H9 (cell line): ENCODE data around the gene CDC25B. TPM values are rescaled to one million over a fixed set of nuclear protein-coding genes. Genes with fewer than 3 reads are reported as not detected.

Experiments used
- DNase-seq: peaks from one replicate; pipeline ENCODE4 v3.0.0-alpha.2; 2017
- H2AFZ ChIP-seq: one replicate; pipeline ENCODE4 v1.6.1; 2013; ENCODE audit warnings: mild to moderate bottlenecking, low read length, control low read depth, moderate library complexity
- H2AK5ac ChIP-seq: 2 replicates; pipeline ENCODE4 v1.6.1; 2013; ENCODE audit warnings: low read length, control low read depth, mixed read lengths; ENCODE audit not compliant: insufficient read length
- H2BK120ac ChIP-seq: one replicate; pipeline ENCODE4 v1.6.1; 2013; ENCODE audit warnings: low read depth, mild to moderate bottlenecking, low read length, control low read depth, inconsistent platforms; ENCODE audit not compliant: poor library complexity, severe bottlenecking
- H2BK12ac ChIP-seq: 2 replicates; pipeline ENCODE4 v1.6.1; 2013; ENCODE audit warnings: low read length, control low read depth, mixed read lengths, low read depth; ENCODE audit not compliant: insufficient read length
- H2BK15ac ChIP-seq: 2 replicates; pipeline ENCODE4 v1.6.1; 2013; ENCODE audit warnings: low read depth, low read length, control low read depth
- H2BK20ac ChIP-seq: one replicate; pipeline ENCODE4 v1.6.1; 2013; ENCODE audit warnings: low read depth, mild to moderate bottlenecking, low read length, control low read depth, inconsistent platforms; ENCODE audit not compliant: poor library complexity, severe bottlenecking
- H2BK5ac ChIP-seq: 2 replicates; pipeline ENCODE4 v1.6.1; 2013; ENCODE audit warnings: low read length, control low read depth, mixed read lengths; ENCODE audit not compliant: insufficient read length
- H3K14ac ChIP-seq: 2 replicates; pipeline ENCODE4 v1.6.1; 2013; ENCODE audit warnings: low read length, control low read depth; ENCODE audit not compliant: insufficient read depth
- H3K18ac ChIP-seq: 2 replicates; pipeline ENCODE4 v1.6.1; 2013; ENCODE audit warnings: low read depth, mild to moderate bottlenecking, mixed read lengths, low read length, control low read depth; ENCODE audit not compliant: insufficient read length
- H3K23ac ChIP-seq: 2 replicates; pipeline ENCODE4 v1.6.1; 2013; ENCODE audit warnings: low read length, control low read depth, mixed read lengths, low read depth; ENCODE audit not compliant: insufficient read length
- H3K23me2 ChIP-seq: 2 replicates; pipeline ENCODE4 v1.6.1; 2013; ENCODE audit warnings: low read depth, mild to moderate bottlenecking, mixed read lengths, low read length, control low read depth; ENCODE audit not compliant: insufficient read length, poor library complexity, severe bottlenecking
- H3K27ac ChIP-seq: 2 replicates; pipeline ENCODE4 v1.5.1; 2013; ENCODE audit warnings: low read length, control low read depth, mixed read lengths, low read depth; ENCODE audit not compliant: insufficient read length
- H3K27me3 ChIP-seq: 2 replicates; pipeline ENCODE4 v1.6.1; 2013; ENCODE audit warnings: low read length, control low read depth, inconsistent platforms; ENCODE audit not compliant: insufficient read depth
- H3K4ac ChIP-seq: 2 replicates; pipeline ENCODE4 v1.6.1; 2013; ENCODE audit warnings: low read depth, mild to moderate bottlenecking, control low read depth, inconsistent platforms, low read length, moderate library complexity
- H3K4me1 ChIP-seq: 2 replicates; pipeline ENCODE4 v1.6.1; 2013; ENCODE audit warnings: low read length, control low read depth, inconsistent platforms; ENCODE audit not compliant: insufficient read depth
- H3K4me2 ChIP-seq: 2 replicates; pipeline ENCODE4 v1.6.1; 2013; ENCODE audit warnings: low read length, control low read depth, mixed read lengths; ENCODE audit not compliant: insufficient read length, insufficient read depth
- H3K56ac ChIP-seq: 2 replicates; pipeline ENCODE4 v1.6.1; 2013; ENCODE audit warnings: low read depth, mild to moderate bottlenecking, mixed read lengths, low read length, control low read depth; ENCODE audit not compliant: insufficient read length
- H3K79me1 ChIP-seq: 2 replicates; pipeline ENCODE4 v1.6.1; 2013; ENCODE audit warnings: low read depth, mild to moderate bottlenecking, moderate library complexity, low read length, control low read depth, inconsistent platforms; ENCODE audit not compliant: insufficient read depth, poor library complexity, severe bottlenecking
- H3K79me2 ChIP-seq: 2 replicates; pipeline ENCODE4 v1.6.1; 2013; ENCODE audit warnings: low read length, control low read depth, inconsistent platforms; ENCODE audit not compliant: insufficient read depth
- H3K9ac ChIP-seq: 2 replicates; pipeline ENCODE4 v1.6.1; 2013; ENCODE audit warnings: low read length, control low read depth, mixed read lengths; ENCODE audit not compliant: insufficient read length; ENCODE audit errors: extremely low read depth
- H3K9me3 ChIP-seq: one replicate; pipeline ENCODE4 v1.6.1; 2013; ENCODE audit warnings: low read depth, low read length, inconsistent platforms; ENCODE audit not compliant: control insufficient read depth
- H3T11ph ChIP-seq: one replicate; pipeline ENCODE4 v1.6.1; 2013; ENCODE audit warnings: mild to moderate bottlenecking, low read length, control low read depth, inconsistent platforms
- H4K20me1 ChIP-seq: one replicate; pipeline ENCODE4 v1.6.1; 2013; ENCODE audit not compliant: control insufficient read depth, insufficient read length, insufficient read depth
- H4K5ac ChIP-seq: 2 replicates; pipeline ENCODE4 v1.6.1; 2013; ENCODE audit warnings: low read depth, mild to moderate bottlenecking, mixed read lengths, low read length, control low read depth; ENCODE audit not compliant: insufficient read length
- H4K8ac ChIP-seq: replicated peaks from 2 replicates; pipeline ENCODE4 v1.6.1; 2013; ENCODE audit warnings: low read length, control low read depth, mixed read lengths, low read depth; ENCODE audit not compliant: insufficient read length
- H4K91ac ChIP-seq: 2 replicates; pipeline ENCODE4 v1.6.1; 2013; ENCODE audit warnings: low read depth, mild to moderate bottlenecking, moderate library complexity, mixed read lengths, low read length, control low read depth; ENCODE audit not compliant: insufficient read length
- H3K27ac Mint-ChIP-seq, 3 experiments: 2 replicates in 2 of 3; 3 replicates in 1 of 3; pipeline ENCODE4 v1.8.0; 2020 to 2021; ENCODE audit warnings: mixed read lengths in 3 of 3, mild to moderate bottlenecking in 1 of 3, moderate library complexity in 1 of 3
- H3K27me3 Mint-ChIP-seq: 2 replicates; pipeline ENCODE4 v1.8.0; 2021; ENCODE audit warnings: low read depth, mild to moderate bottlenecking, moderate library complexity, mixed read lengths
- H3K36me3 Mint-ChIP-seq, 3 experiments: 2 replicates in 2 of 3; 3 replicates in 1 of 3; pipeline ENCODE4 v1.8.0; 2020 to 2021; ENCODE audit warnings: low read depth in 3 of 3, mixed read lengths in 3 of 3; ENCODE audit not compliant: insufficient read depth in 1 of 3
- H3K4me1 Mint-ChIP-seq, 2 experiments: 2 replicates each; pipeline ENCODE4 v1.8.0; 2020; ENCODE audit warnings: mixed read lengths in 2 of 2
- H3K4me3 Mint-ChIP-seq, 2 experiments: 2 replicates in 1 of 2; 3 replicates in 1 of 2; pipeline ENCODE4 v1.8.0; 2020 to 2021; ENCODE audit warnings: mild to moderate bottlenecking in 2 of 2, mixed read lengths in 2 of 2, moderate library complexity in 1 of 2
- H3K9me3 Mint-ChIP-seq, 2 experiments: 2 replicates in 1 of 2; 3 replicates in 1 of 2; pipeline ENCODE4 v1.8.0; 2020; ENCODE audit warnings: mild to moderate bottlenecking in 2 of 2, mixed read lengths in 2 of 2, moderate library complexity in 1 of 2
- CTCF ChIP-seq: fragments of 200-600 bp; sonication (generic); conservative IDR thresholded peaks from 3 replicates; pipeline ENCODE4 v1.8.0; 2021; ENCODE audit warnings: antibody characterized with exemption, mild to moderate bottlenecking
- WGBS: extraction: QIAGEN DNeasy Blood & Tissue Kit; methylation state at CpG from one replicate; pipeline ENCODE4 v1.1.7; 2013; ENCODE audit warnings: missing lambda C conversion rate, low lambda C conversion rate, mixed read lengths; ENCODE audit not compliant: insufficient read length; ENCODE audit errors: extremely low coverage; 5-methylcytosine and 5-hydroxymethylcytosine counted together
- total RNA-seq: library from RNA; stranded (reverse); gene quantifications from 2 replicates; pipeline ENCODE4 v1.2.1, GENCODE V29; 2021

CDC25B gene
- total RNA-seq, 1 experiment from 2014 or later: 24.0 TPM

DNA sequence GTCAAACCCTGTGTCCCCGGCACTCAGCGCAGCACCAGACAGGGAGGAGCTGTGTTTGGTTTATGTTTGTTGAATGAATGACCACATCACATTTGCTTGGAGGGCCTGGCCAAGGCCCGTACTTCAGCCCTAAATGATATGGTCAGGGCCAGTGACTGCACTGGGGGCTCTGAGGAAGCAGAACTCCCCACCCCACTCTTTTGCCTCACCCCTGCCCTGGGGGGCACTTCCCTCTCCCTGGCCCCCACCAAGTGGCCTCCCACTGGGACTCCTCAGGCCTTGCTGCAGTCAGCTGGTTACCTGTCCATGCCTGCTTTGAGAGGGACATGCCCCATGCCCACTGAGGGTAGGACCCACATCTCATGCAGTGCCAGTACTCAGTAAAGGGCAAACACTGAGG, 31.5 kb upstream of the CDC25B start:
- no peak overlapping the region for H3K9ac ChIP-seq
- H3K27ac Mint-ChIP-seq: peak overlapping the region in 1 of 3 experiments; percentile 68; a peak in 1 of 7 replicates

More for the DNA sequence above, 31.5 kb upstream of the CDC25B start:
- H3K79me1 ChIP-seq: peaks cover 3% of the 10 kb centered on the region
- H3K27me3 ChIP-seq: no peaks in the 10 kb centered on the region
- H3K23ac ChIP-seq: no peak overlapping the region
- H2BK12ac ChIP-seq: no peak overlapping the region
- no peak overlapping the region for H2BK5ac ChIP-seq
- no peak overlapping the region for H3K4ac ChIP-seq
- no peak overlapping the region for H3K14ac ChIP-seq
- no peak overlapping the region for H3K18ac ChIP-seq
- no peak overlapping the region for H4K91ac ChIP-seq
- no peaks in the 10 kb centered on the region for H3K79me2 ChIP-seq
- H2BK15ac ChIP-seq: no peak overlapping the region
- H3K27ac ChIP-seq: no peak overlapping the region
- no peak for DNase-seq
- no peak overlapping the region for H3K56ac ChIP-seq
- WGBS: no CpG with 5 or more reads among the region's 3 CpGs
- no peak overlapping the region for H2AK5ac ChIP-seq
- H3K23me2 ChIP-seq: peaks cover 20% of the 10 kb centered on the region
- H2BK120ac ChIP-seq: no peak overlapping the region
- Mint-ChIP-seq H3K4me3 (no peak overlapping the region), H3K36me3 (peaks cover 6 to 11% (median 7%) of the 10 kb centered on the region in 3 experiments; a peak in 5 of 7 replicates), H3K9me3 (no peaks in the 10 kb centered on the region; a peak in 1 of 5 replicates), H3K4me1 (peaks cover 16 to 22% of the 10 kb centered on the region in 2 experiments), H3K27me3 (peaks cover 8% of the 10 kb centered on the region)
- H4K5ac ChIP-seq: no peak overlapping the region
- H4K20me1 ChIP-seq: no peaks in the 10 kb centered on the region
- H3T11ph ChIP-seq: no peak overlapping the region
- no peak overlapping the region for H2AFZ ChIP-seq
- no peak overlapping the region for H2BK20ac ChIP-seq
- no peak overlapping the region for H3K4me2 ChIP-seq
- H3K4me1 ChIP-seq: no peaks in the 10 kb centered on the region
- no peak overlapping the region for H4K8ac ChIP-seq
- TF ChIP-seq CTCF: no peak
- no peaks in the 10 kb centered on the region for H3K9me3 ChIP-seq
